ENCODE results near the gene KLHL14. TPM values are rescaled to one million over a fixed set of nuclear protein-coding genes. Genes with fewer than 3 reads are reported as not detected.

Gene KLHL14
- total RNA-seq, 4 donors from 2014 or later = 0.27 to 1.2 (median 0.33) TPM

DNA sequence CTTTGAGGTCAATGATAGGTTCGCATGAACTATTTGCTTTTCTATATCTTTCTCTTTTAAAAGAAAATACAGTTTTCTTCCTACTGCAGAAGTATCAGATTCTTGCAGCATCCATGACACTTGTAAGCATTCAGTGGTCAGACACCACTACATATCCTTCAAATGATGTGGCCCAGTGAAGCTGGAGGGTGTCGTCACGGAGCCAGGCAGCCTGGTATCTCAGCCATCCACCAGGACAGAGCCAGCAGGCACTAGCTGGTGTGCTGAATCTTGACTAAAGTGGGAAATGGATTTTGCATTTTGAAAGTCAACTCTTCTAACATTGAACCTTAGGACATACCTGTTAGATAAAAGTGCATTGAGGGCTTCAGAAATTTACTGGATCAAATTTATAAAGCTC lies 5.4 kb downstream of the KLHL14 start:
- TF ChIP-seq EP300 (IDR thresholded peaks at IDR 0.05) = no peak
- TF ChIP-seq CTCF (IDR thresholded peaks at IDR 0.05) = no peak
- 75 to 87% methylated on average over 1 to 3 of the region's 3 CpGs for WGBS, 2 donors (ENCODE audit: low coverage in 1 of 2)
- Histone ChIP-seq H3K4me1 (peaks cover 0 to 31% (median 14%) of the 10 kb centered on the region in 3 donors), H3K27me3 (peaks cover 48% of the 10 kb centered on the region), H3K36me3 (no peaks in the 10 kb centered on the region), H3K4me3 (no peak overlapping the region), H3K27ac (no peak overlapping the region), H3K9me3 (no peaks in the 10 kb centered on the region)
- no peak for ATAC-seq

DNA sequence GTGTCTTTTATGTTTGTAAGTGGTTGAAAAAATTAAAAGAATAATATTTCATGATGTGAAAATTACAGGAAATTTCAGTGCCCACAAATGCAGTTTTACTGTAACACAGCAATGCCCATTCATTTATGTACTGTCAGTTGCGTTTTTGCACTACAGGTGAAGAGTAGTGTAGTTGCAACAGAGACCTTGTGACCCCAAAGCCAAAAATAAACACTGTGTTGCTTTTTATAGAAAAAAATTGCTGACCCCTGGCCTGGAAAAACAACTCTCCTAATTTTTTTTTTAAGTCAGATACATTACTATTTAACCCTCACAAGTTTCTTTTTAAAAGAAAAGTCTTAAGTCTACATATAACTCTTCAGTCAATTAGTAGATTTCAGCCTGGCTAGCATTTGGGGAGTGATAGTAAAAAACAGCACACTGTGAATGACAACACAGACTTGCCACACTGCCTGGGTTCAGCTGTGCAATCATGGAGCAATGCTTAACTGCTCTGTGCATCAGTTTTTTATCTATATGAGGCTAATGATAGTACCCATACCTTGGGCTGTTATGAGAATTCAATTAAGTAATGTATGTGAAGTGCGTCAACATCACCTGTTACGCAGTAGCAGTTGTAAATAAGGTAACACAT lies 8.1 kb downstream of the KLHL14 start:
- TF ChIP-seq EP300 (IDR thresholded peaks at IDR 0.05) (no peak), CTCF (IDR thresholded peaks at IDR 0.05) (no peak), POLR2AphosphoS5 (IDR thresholded peaks at IDR 0.05) (no peak), POLR2A (IDR thresholded peaks at IDR 0.05) (no peak)
- no peak overlapping the region for H3K27ac ChIP-seq
- H3K4me1 ChIP-seq = peaks cover 0 to 4% (median 0%) of the 10 kb centered on the region in 3 donors
- ATAC-seq = no peak
- no peaks in the 10 kb centered on the region for H3K9me3 ChIP-seq
- H3K4me3 ChIP-seq = no peak overlapping the region
- 88 to 92% methylated on average over 3 of the region's 3 CpGs for WGBS, 2 donors (ENCODE audit: low coverage in 1 of 2)
- no peaks in the 10 kb centered on the region for H3K36me3 ChIP-seq
- H3K27me3 ChIP-seq = peaks cover 21% of the 10 kb centered on the region

DNA sequence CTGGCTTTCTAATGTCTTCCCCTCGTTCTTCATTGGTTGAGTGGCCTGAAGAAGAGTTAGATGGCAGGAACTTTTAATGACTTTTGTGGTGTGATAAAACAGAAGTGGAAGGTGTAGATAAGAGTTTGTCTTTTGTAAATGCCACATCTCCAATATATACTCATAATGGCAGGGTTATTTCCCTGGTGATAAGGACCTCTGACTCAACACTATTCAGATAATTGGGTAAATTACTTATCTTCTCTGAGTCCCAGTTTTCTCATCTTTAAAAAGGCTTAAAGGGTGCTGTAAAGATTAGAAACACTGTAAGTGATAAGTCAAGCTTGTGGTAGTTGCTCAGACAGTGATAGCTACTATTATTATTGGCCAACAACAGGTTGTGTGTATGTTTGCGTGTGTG lies 9.5 kb downstream of the KLHL14 start:
- H3K4me1 ChIP-seq = no peaks in the 10 kb centered on the region
- 68 to 89% methylated on average over 2 of the region's 2 CpGs for WGBS, 2 donors (ENCODE audit: low coverage in 1 of 2)
- TF ChIP-seq POLR2AphosphoS5 (IDR thresholded peaks at IDR 0.05) (no peak), POLR2A (IDR thresholded peaks at IDR 0.05) (no peak), EP300 (IDR thresholded peaks at IDR 0.05) (no peak), CTCF (IDR thresholded peaks at IDR 0.05) (no peak)

DNA sequence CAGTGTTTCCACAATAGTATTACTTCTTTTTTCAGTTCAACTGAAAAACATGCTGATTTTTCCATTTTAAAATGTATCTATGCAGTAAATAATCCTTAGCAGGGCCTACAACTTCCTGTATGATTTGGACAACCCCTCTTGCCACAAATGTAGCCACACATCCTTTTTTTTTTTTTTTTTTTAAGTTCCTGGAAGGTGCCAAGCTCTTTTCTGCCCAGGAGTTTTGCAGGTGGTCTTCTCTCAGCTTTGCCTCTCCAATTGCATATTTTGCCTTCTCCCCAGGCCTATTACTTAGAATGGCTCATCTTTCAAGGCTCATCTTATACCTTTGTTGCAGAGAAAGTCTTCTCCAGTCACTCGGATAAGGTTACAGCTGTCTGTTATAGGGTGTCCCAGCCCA lies 11.6 kb downstream of the KLHL14 start:
- H3K4me1 ChIP-seq = no peaks in the 10 kb centered on the region
- H3K27ac ChIP-seq = no peak overlapping the region
- no peak overlapping the region for H3K4me3 ChIP-seq
- H3K36me3 ChIP-seq = no peaks in the 10 kb centered on the region
- no peak for ATAC-seq
- peaks cover 4% of the 10 kb centered on the region for H3K27me3 ChIP-seq
- no peak for TF ChIP-seq POLR2A (IDR thresholded peaks at IDR 0.05)
- no peak for TF ChIP-seq POLR2AphosphoS5 (IDR thresholded peaks at IDR 0.05)
- no peak for TF ChIP-seq CTCF (IDR thresholded peaks at IDR 0.05)
- TF ChIP-seq EP300 (IDR thresholded peaks at IDR 0.05) = no peak
- no peaks in the 10 kb centered on the region for H3K9me3 ChIP-seq
- 92% methylated on average over 1 of the region's 1 CpG; no CpG with 5 or more reads in 1 of the 2 donors for WGBS, 2 donors (ENCODE audit: low coverage in 1 of 2)

More for the DNA sequence above, 9.5 kb downstream of the KLHL14 start:
- no peaks in the 10 kb centered on the region for H3K36me3 ChIP-seq
- no peak for ATAC-seq
- H3K27ac ChIP-seq = no peak overlapping the region
- H3K4me3 ChIP-seq = no peak overlapping the region
- peaks cover 7% of the 10 kb centered on the region for H3K27me3 ChIP-seq
- H3K9me3 ChIP-seq = no peaks in the 10 kb centered on the region

DNA sequence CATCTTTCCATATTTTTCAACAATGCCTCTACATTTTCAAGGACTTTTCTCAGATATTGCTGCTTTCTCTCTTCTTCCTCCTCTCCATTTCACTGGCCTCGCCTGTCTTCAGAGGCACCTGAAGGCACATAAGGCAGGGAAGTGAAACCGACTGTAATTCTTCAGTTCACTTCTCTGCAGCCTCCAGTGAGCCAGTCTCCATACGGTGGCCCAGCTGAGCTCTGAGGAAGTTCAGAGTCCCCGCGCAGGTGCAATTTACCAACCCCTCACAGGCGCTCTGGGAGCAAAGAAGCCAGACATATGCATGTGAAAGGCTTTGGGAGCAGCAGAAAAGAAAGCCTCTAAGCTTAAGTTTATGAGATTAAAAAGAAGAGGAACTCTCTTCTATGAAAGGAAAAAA lies 12.4 kb downstream of the KLHL14 start:
- no peak for ATAC-seq
- peaks cover 4% of the 10 kb centered on the region for H3K27me3 ChIP-seq

More for the DNA sequence above, 12.4 kb downstream of the KLHL14 start:
- TF ChIP-seq POLR2AphosphoS5 (IDR thresholded peaks at IDR 0.05) (no peak), EP300 (IDR thresholded peaks at IDR 0.05) (no peak), CTCF (IDR thresholded peaks at IDR 0.05) (no peak), POLR2A (IDR thresholded peaks at IDR 0.05) (no peak)
- H3K4me3 ChIP-seq = no peak overlapping the region
- H3K4me1 ChIP-seq = no peaks in the 10 kb centered on the region
- WGBS, 2 donors (ENCODE audit: low coverage in 1 of 2) = 50% methylated on average over 1 of the region's 6 CpGs; no CpG with 5 or more reads in 1 of the 2 donors
- no peak overlapping the region for H3K27ac ChIP-seq
- no peaks in the 10 kb centered on the region for H3K36me3 ChIP-seq
- H3K9me3 ChIP-seq = no peaks in the 10 kb centered on the region
